Muscle of leg (tissue), 16 donors: Measurements from ENCODE around the gene ACP4. TPM values are rescaled to one million over a fixed set of nuclear protein-coding genes. Genes with fewer than 3 reads are reported as not detected.
"Not testable (repeated sequence)": the region's sequence is repeated elsewhere in the genome, so short reads cannot be mapped to it uniquely, and the experiment has no call there.

Experiments used
- DNase-seq: peaks from one replicate; pipeline ENCODE4 v3.0.0; 2013
- H3K27ac ChIP-seq: one replicate; pipeline ENCODE4 v1.5.1; 2013; ENCODE audit warnings: mild to moderate bottlenecking, low read length, control low read depth
- H3K27me3 ChIP-seq: one replicate; pipeline ENCODE4 v1.6.1; 2013; ENCODE audit warnings: low read length; ENCODE audit not compliant: control insufficient read depth, insufficient read depth
- H3K36me3 ChIP-seq: one replicate; pipeline ENCODE4 v1.6.1; 2013; ENCODE audit warnings: low read length; ENCODE audit not compliant: control insufficient read depth, insufficient read depth
- H3K4me1 ChIP-seq: one replicate; pipeline ENCODE4 v1.6.1; 2013; ENCODE audit warnings: low read length; ENCODE audit not compliant: control insufficient read depth, insufficient read depth
- H3K4me3 ChIP-seq: one replicate; pipeline ENCODE4 v1.5.1; 2013; ENCODE audit warnings: low read length, control low read depth
- H3K9me3 ChIP-seq: replicated peaks from 2 replicates; pipeline ENCODE4 v1.6.1; 2013; ENCODE audit warnings: low read depth, low read length; ENCODE audit not compliant: control insufficient read depth
- WGBS: methylation state at CpG from one replicate; pipeline ENCODE4 v1.1.5; 2013; ENCODE audit warnings: missing lambda C conversion rate; ENCODE audit not compliant: insufficient coverage; 5-methylcytosine and 5-hydroxymethylcytosine counted together
- long read RNA-seq, 11 donors: transcript quantifications; one replicate each; lab custom pipeline, GENCODE V29; 2026
- polyA plus RNA-seq, 8 donors: library from polyadenylated mRNA; unstranded; fragments of 120-200 nt; gene quantifications; one replicate each; pipeline versions ENCODE4 v1.2.1 to v1.2.3, GENCODE V29; 2013; ENCODE audit warnings: inconsistent platforms in 1 of 8, low replicate concordance in 1 of 8; ENCODE audit not compliant: insufficient read length in 8 of 8, insufficient read depth in 1 of 8
- total RNA-seq: library from RNA; stranded (reverse); fragments of 120-200 nt; gene quantifications from one replicate; pipeline ENCODE4 v1.2.4, GENCODE V29; 2013

Gene ACP4, protein sequence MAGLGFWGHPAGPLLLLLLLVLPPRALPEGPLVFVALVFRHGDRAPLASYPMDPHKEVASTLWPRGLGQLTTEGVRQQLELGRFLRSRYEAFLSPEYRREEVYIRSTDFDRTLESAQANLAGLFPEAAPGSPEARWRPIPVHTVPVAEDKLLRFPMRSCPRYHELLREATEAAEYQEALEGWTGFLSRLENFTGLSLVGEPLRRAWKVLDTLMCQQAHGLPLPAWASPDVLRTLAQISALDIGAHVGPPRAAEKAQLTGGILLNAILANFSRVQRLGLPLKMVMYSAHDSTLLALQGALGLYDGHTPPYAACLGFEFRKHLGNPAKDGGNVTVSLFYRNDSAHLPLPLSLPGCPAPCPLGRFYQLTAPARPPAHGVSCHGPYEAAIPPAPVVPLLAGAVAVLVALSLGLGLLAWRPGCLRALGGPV
- total RNA-seq (not detected), polyA plus RNA-seq (under 1 TPM in 3 of 8 donors, not detected in 5; 0.15 to 0.16 (median 0.15) TPM)
- long read RNA-seq, donor 1, result 0 reads
- long read RNA-seq, donor 2, result 0 reads
- long read RNA-seq, donor 3, result 0 reads
- long read RNA-seq, donor 4, result 0 reads
- long read RNA-seq, donor 5, result 0 reads
- long read RNA-seq, donor 6, result 0 reads
- long read RNA-seq, donor 7, result 0 reads
- long read RNA-seq, donor 8, result 0 reads
- long read RNA-seq, donor 9, result 0 reads
- long read RNA-seq, donor 10, result 0 reads
- long read RNA-seq, donor 11, result 0 reads

DNA sequence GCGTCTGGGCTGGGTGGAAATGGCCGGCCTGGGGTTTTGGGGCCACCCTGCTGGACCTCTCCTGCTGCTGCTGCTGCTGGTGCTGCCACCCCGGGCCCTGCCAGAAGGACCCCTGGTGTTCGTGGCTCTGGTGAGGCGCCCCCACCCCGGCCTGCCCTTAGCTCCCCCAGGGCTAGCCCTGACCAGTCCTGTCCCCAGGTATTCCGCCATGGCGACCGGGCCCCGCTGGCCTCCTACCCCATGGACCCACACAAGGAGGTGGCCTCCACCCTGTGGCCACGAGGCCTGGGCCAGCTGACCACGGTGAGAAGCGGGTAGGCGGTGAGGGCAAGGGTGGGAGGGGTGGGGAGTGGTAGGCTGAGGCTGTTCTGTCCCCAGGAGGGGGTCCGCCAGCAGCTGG lies at the start of gene ACP4:
Gene ACP4, plus strand, starts transcription at position 20 of the 400 bp plus-strand sequence. Its CDS starts 0 bp downstream, at position 20.
- Histone ChIP-seq H3K36me3 (peaks cover 4% of the 10 kb centered on the region), H3K4me1 (no peaks in the 10 kb centered on the region), H3K27ac (no peak within 1 kb of the TSS), H3K9me3 (no peaks in the 10 kb centered on the region), H3K27me3 (no peaks in the 10 kb centered on the region), H3K4me3 (no peak within 1 kb of the TSS)
- no peak for DNase-seq
- 87% methylated on average over 8 of the region's 15 CpGs for whole genome bisulfite sequencing

DNA sequence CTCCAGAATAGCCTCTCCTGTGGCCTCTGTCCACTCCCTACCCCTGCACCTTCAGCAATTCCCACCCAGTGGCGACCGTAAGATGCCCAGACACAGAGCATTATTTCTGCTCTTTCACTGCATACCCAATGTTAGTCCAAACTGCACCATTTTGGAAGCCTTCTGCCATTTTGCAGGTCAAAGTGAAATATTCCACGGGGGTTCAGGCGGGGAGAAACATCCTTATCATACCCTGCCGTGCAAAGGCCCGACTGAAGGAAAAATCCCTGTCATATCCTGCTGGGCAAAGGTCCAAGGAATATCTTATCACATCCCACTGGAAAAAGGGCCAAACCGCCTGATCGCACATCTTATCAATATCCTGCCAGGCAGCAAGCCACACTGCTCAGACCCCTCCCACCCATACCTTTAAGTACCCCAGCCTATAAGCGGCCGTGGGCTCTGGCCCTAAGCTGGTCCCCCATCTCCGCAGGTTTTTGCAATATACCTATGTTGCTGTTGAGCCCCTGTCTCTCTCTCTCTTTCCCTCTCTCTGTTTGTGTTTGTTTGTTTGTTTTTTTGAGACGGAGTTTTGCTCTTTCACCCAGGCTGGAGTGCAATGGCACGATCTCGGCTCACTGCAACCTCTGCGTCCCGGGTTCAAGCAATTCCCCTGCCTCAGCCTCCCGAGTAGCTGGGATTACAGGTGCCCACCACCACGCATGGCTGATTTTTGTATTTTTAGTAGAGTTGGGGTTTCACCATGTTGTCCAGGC lies 48.9 kb upstream of the ACP4 start:
- Histone ChIP-seq H3K9me3 (no peaks in the 10 kb centered on the region), H3K4me1 (no peaks in the 10 kb centered on the region), H3K36me3 (no peaks in the 10 kb centered on the region), H3K4me3 (no peak overlapping the region), H3K27ac (no peak overlapping the region), H3K27me3 (peaks cover 13% of the 10 kb centered on the region)
- WGBS, result 63% methylated on average over 7 of the region's 18 CpGs
- DNase-seq, result no peak

DNA sequence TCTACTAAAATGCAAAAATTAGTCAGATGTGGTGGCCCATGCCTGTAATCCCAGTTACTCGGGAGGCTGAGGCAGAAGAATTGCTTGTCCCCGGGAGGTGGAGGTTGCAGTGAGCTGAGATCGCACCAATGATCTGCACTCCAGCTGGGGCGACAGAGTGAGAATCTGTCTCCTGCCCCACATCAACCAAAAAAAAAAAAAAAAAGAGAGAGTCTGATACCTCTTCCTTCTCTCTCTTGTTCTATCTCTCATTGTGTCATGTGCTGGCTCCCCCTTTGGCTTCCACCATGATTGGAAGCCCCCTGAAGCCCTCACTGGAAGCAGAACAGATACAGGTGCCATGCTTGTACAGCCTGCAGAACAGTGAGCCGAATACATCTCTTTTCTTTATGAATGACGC lies 46.7 kb upstream of the ACP4 start:
- Histone ChIP-seq H3K27ac (no peak overlapping the region), H3K27me3 (peaks cover 11% of the 10 kb centered on the region), H3K4me1 (no peaks in the 10 kb centered on the region), H3K4me3 (no peak overlapping the region), H3K36me3 (no peaks in the 10 kb centered on the region), H3K9me3 (no peaks in the 10 kb centered on the region)
- WGBS, result 88% methylated on average over 3 of the region's 6 CpGs
- no peak for DNase-seq

DNA sequence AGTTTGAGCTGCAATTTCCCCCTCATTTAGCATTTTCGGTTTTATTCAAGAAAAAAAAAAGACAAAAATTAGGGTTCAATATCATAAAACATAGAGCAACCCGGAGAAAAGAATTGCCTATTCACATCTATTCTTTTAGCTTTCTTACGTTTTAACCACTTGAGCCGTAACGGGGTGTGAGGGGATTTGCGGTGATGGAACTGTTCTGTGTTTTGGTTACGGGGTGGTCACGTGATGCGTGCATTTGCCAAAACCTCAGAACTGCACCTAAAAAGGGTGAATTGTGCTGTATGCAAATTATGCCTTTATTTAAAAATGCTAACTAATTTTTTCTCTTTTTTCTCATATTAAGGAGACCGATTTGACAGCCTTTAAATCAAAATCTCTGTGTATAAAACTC lies 45.0 kb upstream of the ACP4 start:
- Histone ChIP-seq H3K27me3 (peaks cover 5% of the 10 kb centered on the region), H3K9me3 (no peaks in the 10 kb centered on the region), H3K27ac (no peak overlapping the region), H3K36me3 (no peaks in the 10 kb centered on the region), H3K4me1 (no peaks in the 10 kb centered on the region), H3K4me3 (no peak overlapping the region)
- no peak for DNase-seq
- WGBS, result no CpG with 5 or more reads among the region's 10 CpGs

DNA sequence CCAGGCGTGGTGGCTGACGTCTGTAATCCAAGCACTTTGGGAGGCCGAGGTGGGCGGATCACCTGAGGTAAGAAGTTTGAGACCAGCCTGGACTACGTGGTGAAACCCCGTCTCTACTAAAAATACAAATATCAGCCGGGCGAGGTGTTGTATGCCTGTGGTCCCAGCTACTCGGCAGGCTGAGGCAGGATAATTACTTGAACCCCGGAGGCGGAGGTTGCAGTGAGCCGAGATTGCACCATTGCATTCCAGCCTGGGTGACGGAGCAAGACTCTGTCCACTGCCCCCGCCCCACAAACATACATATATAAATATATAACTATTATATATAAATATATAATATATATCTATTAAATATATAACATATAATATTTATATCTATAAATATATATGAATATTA lies 43.1 kb upstream of the ACP4 start:
- H3K4me3 ChIP-seq, DNase-seq, H3K9me3 ChIP-seq, H3K4me1 ChIP-seq, H3K27me3 ChIP-seq, H3K36me3 ChIP-seq, H3K27ac ChIP-seq: not testable (repeated sequence)
- 69% methylated on average over 4 of the region's 14 CpGs for WGBS

DNA sequence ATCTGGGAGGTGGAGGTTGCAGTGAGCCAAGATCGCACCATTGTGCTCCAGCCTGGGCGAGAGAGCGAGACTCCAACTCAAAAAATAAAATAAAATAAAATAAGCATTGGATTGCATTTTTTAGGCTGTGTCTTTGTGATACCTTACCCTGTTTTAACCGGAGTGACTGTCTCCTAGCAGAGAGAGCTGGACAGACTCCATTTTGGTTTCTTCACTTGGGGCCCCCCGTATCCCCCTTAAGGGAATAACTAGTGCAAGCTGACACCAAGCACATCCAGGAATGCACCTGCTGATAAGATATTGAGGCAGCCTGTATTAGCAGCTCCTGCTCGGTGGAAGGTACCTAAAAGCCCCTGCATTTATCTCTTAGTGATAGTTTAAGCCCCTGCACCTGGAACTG lies 40.7 kb upstream of the ACP4 start:
- Histone ChIP-seq H3K27ac (no peak overlapping the region), H3K27me3 (peaks cover 2% of the 10 kb centered on the region)
- WGBS, result no CpG with 5 or more reads among the region's 6 CpGs

DNA sequence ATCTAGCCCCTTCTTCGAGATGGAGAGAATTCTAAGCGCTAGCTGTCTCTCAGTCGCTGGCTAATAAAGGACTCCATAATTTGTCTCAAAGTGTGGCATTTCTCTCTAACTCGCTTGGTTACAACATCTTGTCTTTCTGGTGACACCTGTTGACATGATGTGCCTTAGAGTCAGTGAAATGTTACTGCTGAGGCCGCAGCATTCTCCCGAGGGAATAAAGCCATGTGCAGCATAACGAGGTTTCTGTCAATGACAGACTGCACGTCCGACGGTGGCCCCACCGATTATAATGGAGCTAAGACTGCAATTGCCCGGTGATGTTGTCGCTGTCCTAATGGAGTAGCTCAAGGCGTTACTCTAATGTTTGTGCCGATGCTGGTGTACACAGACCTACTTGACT lies 40.2 kb upstream of the ACP4 start:
- Histone ChIP-seq H3K4me1 (no peaks in the 10 kb centered on the region), H3K9me3 (no peaks in the 10 kb centered on the region), H3K36me3 (no peaks in the 10 kb centered on the region), H3K27me3 (peaks cover 2% of the 10 kb centered on the region), H3K27ac (no peak overlapping the region), H3K4me3 (no peak overlapping the region)
- 52% methylated on average over 11 of the region's 15 CpGs for WGBS
- DNase-seq, result no peak

More for the DNA sequence above, 40.7 kb upstream of the ACP4 start:
- DNase-seq, result no peak
- Histone ChIP-seq H3K9me3 (no peaks in the 10 kb centered on the region), H3K4me1 (no peaks in the 10 kb centered on the region), H3K36me3 (no peaks in the 10 kb centered on the region), H3K4me3 (no peak overlapping the region)

DNA sequence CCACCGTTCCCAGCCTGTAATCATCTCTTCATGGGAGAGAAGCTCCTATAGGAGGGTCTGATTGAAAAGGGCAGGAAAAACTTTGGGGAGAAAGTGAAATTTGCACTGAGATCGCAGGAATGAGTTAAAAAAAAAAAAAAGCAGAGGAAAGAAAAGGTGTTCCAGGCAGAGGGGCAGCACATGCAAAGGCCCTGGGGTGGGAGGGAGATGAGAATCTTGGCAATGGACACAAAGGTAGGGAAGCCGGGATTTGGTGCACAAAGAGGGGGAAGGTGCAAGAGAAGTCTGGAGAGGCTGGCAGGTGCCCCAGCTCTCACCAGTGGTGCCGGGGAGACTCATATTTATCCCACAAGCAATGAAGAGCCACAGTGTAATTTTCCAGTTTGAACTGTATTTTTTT lies 36.3 kb upstream of the ACP4 start:
- H3K27ac ChIP-seq, result no peak overlapping the region
- H3K36me3 ChIP-seq, result no peaks in the 10 kb centered on the region
- no peak overlapping the region for H3K4me3 ChIP-seq
- no peaks in the 10 kb centered on the region for H3K9me3 ChIP-seq
- peaks cover 5% of the 10 kb centered on the region for H3K27me3 ChIP-seq
- WGBS, result 71% methylated on average over 1 of the region's 4 CpGs
- no peaks in the 10 kb centered on the region for H3K4me1 ChIP-seq
- DNase-seq, result no peak

DNA sequence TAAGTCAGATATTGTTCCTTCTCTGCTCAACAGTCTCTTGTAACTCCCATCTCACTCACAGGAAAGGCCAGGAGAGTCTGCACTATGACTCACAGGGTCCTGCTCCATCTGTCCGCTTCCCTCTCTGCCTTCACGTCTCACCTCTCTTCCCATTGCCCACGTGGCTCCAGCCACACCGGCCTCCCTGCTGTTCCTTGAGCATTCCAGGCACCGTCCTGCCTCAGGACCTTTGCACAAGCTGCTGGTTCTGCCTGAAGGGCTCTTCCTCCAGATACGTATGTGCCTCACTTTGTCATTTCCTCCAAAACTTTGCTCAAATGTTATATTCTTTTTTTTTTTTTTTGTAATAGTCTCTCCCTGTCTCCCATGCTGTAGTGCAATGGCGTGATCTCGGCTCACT lies 34.0 kb upstream of the ACP4 start:
- DNase-seq, H3K27ac ChIP-seq, H3K27me3 ChIP-seq, H3K4me1 ChIP-seq, H3K4me3 ChIP-seq, H3K9me3 ChIP-seq, H3K36me3 ChIP-seq: not testable (repeated sequence)
- WGBS, result 53% methylated on average over 5 of the region's 8 CpGs

DNA sequence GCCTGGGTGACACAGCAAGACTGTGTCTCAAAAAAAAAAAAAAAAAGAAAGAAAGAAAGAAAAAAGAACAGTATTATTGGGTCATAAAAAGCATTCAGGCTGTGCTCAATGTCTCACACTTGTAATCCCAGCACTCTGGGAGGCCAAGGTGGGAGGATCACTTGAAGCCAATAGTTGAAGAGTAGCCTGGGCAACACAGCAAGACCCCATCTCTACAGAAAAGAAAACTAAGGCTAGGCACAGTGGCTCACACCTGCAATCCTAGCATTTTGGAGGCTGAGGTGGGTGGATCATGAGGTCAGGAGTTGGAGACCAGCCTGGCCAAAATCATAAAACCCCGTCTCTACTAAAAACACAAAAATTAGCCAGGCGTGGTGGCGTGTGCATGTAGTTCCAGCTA lies 32.6 kb upstream of the ACP4 start:
- not testable (repeated sequence) for H3K4me3 ChIP-seq, H3K27me3 ChIP-seq, H3K4me1 ChIP-seq, H3K36me3 ChIP-seq, H3K9me3 ChIP-seq, H3K27ac ChIP-seq, DNase-seq
- WGBS, result no CpG with 5 or more reads among the region's 3 CpGs
